Fibroblast of the aortic adventitia (primary cell): ENCODE data around the gene DPYSL4. TPM values are rescaled to one million over a fixed set of nuclear protein-coding genes. Genes with fewer than 3 reads are reported as not detected.

Source experiments
- DNase-seq: peaks from one replicate; pipeline ENCODE4 v3.0.0-alpha.2; 2010; ENCODE audit warnings: low read depth
- H3K4me3 ChIP-seq: 2 replicates; pipeline ENCODE4 v1.5.1; 2011; ENCODE audit warnings: low read depth, mild to moderate bottlenecking, control low read depth, low read length, moderate library complexity
- total RNA-seq: library from RNA; depleted of rRNA; stranded (reverse); fragments of >200 nt; gene quantifications from 2 replicates; pipeline ENCODE4 v1.2.3, GENCODE V29; 2012; ENCODE audit warnings: low replicate concordance
- TF ChIP-seq, protein P1 (sequence below): IDR thresholded peaks from 2 replicates; pipeline ENCODE4 v1.5.1; 2011; ENCODE audit warnings: mild to moderate bottlenecking, low read length, control low read depth, inconsistent platforms; ENCODE audit not compliant: insufficient read depth

The DPYSL4 gene
- total RNA-seq, 1 donor: 0.18 TPM

GRCh38 chr10:132242103-132242840 is 55.5 kb downstream of the DPYSL4 start:
- TF ChIP-seq, protein P1, sequence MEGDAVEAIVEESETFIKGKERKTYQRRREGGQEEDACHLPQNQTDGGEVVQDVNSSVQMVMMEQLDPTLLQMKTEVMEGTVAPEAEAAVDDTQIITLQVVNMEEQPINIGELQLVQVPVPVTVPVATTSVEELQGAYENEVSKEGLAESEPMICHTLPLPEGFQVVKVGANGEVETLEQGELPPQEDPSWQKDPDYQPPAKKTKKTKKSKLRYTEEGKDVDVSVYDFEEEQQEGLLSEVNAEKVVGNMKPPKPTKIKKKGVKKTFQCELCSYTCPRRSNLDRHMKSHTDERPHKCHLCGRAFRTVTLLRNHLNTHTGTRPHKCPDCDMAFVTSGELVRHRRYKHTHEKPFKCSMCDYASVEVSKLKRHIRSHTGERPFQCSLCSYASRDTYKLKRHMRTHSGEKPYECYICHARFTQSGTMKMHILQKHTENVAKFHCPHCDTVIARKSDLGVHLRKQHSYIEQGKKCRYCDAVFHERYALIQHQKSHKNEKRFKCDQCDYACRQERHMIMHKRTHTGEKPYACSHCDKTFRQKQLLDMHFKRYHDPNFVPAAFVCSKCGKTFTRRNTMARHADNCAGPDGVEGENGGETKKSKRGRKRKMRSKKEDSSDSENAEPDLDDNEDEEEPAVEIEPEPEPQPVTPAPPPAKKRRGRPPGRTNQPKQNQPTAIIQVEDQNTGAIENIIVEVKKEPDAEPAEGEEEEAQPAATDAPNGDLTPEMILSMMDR: no peak

GRCh38 chr10:132243141-132243540 is 56.4 kb downstream of the DPYSL4 start:
- TF ChIP-seq, protein P1: no peak
- DNase-seq: no peak
- no peak overlapping the region for H3K4me3 ChIP-seq

More at GRCh38 chr10:132242103-132242840, 55.5 kb downstream of the DPYSL4 start:
- no peak overlapping the region for H3K4me3 ChIP-seq
- DNase-seq: no peak

DNA sequence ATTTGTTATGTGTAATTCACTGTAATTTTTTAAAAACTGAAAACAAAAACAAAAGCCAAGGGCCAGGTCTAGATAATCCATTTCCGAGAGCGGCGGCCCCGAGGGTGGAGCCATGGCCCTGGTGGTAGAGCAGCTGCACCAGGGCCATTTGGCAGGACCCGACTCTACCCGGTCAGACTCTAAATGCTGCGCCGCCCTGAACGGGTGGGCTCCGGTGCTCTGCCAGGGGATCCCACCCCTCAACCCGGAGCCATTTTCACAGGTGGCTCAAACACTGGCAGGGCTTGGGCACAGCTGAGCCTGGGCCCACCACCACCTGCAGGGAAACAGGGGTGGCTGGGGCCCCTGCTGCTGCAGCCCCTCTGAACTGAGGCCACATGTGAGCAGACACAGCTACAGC is 56.9 kb downstream of the DPYSL4 start:
- no peak overlapping the region for H3K4me3 ChIP-seq

GRCh38 chr10:132245056-132245455 is 58.3 kb downstream of the DPYSL4 start:
- DNase-seq: no peak
- TF ChIP-seq, protein P1: no peak
- no peak overlapping the region for H3K4me3 ChIP-seq

More for the DNA sequence above, 56.9 kb downstream of the DPYSL4 start:
- DNase-seq: no peak
- TF ChIP-seq, protein P1: no peak

DNA sequence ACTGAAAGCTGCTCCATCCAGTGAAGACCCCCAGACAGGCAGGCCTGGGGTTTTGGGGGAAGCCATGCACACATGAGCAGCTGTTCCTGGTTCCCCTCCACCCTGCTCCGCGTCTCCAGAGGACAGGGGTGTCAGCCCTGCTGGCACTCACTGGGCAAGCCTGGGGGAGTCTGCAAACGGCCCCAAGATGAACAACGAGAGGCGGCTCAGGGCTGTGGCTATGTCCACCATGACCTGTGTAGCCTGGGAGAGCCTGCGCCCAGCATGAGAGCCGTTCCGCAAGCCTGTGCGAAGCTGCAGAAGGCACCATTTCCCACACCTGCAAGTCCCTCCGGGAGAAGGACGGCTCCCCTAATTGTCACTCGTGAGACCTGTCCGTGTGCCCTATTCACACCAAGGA is 59.5 kb downstream of the DPYSL4 start:
- TF ChIP-seq, protein P1: no peak
- H3K4me3 ChIP-seq: no peak overlapping the region
- no peak for DNase-seq

GRCh38 chr10:132247943-132248342 is 61.2 kb downstream of the DPYSL4 start:
- DNase-seq: no peak
- TF ChIP-seq, protein P1: no peak
- no peak overlapping the region for H3K4me3 ChIP-seq
